SK-N-SH treated with all-trans-retinoic acid at 6 μM for 48 hours (cell line): ENCODE results near the gene CTTNBP2.
A peak's percentile ranks its signal among the peaks of the same experiment; 100 is the strongest.
"Not testable (repeated sequence)": the region's sequence is repeated elsewhere in the genome, so short reads cannot be mapped to it uniquely, and the experiment has no call there.

Experiments
- ATAC-seq: fragments of 200-7000 bp; cut with Tn5 transposase; 3 replicates; pipeline ENCODE4 v1.9.1; 2020; ENCODE audit warnings: mild to moderate bottlenecking, moderate library complexity
- BACH2 ChIP-seq: fragments of 250-450 bp; sonication (Bioruptor Pico); IDR thresholded peaks from 2 replicates; pipeline ENCODE4 v1.9.0; 2021; ENCODE audit warnings: mild to moderate bottlenecking, borderline replicate concordance
- ESRRG ChIP-seq: fragments of 250-450 bp; sonication (Bioruptor Pico); IDR thresholded peaks from 2 replicates; pipeline ENCODE4 v1.6.1; 2021; ENCODE audit warnings: mild to moderate bottlenecking
- GLIS3 ChIP-seq: fragments of 250-450 bp; sonication (Bioruptor Pico); IDR thresholded peaks from 2 replicates; pipeline ENCODE4 v1.5.0; 2020; ENCODE audit warnings: mild to moderate bottlenecking, moderate library complexity
- ISL1 ChIP-seq: fragments of 250-450 bp; sonication (Bioruptor Pico); IDR thresholded peaks from 2 replicates; pipeline ENCODE4 v2.1.2; 2022; ENCODE audit warnings: mild to moderate bottlenecking, moderate library complexity
- OSR1 ChIP-seq: fragments of 250-450 bp; sonication (Bioruptor Pico); IDR thresholded peaks from 2 replicates; pipeline ENCODE4 v1.8.0; 2022; ENCODE audit warnings: moderate library complexity, mild to moderate bottlenecking, inconsistent platforms
- PATZ1 ChIP-seq: fragments of 250-450 bp; sonication (Bioruptor Pico); IDR thresholded peaks from 2 replicates; pipeline ENCODE4 v1.8.0; 2020; ENCODE audit warnings: mild to moderate bottlenecking, moderate library complexity, borderline replicate concordance
- POU6F1 ChIP-seq: fragments of 250-450 bp; sonication (Bioruptor Pico); IDR thresholded peaks from 2 replicates; pipeline ENCODE4 v1.8.0; 2021; ENCODE audit warnings: low read depth, mild to moderate bottlenecking, moderate library complexity, borderline replicate concordance
- RARB ChIP-seq: fragments of 250-450 bp; sonication (Bioruptor Pico); IDR thresholded peaks from 2 replicates; pipeline ENCODE4 v1.8.0; 2021; ENCODE audit warnings: mild to moderate bottlenecking, moderate library complexity
- SNAI2 ChIP-seq: fragments of 250-450 bp; sonication (Bioruptor Pico); IDR thresholded peaks from 2 replicates; pipeline ENCODE4 v1.5.0; 2020; ENCODE audit warnings: mild to moderate bottlenecking, moderate library complexity
- TCF4 ChIP-seq: fragments of 250-450 bp; sonication (Bioruptor Pico); IDR thresholded peaks from 2 replicates; pipeline ENCODE4 v1.8.0; 2021; ENCODE audit warnings: mild to moderate bottlenecking, moderate library complexity, borderline replicate concordance
- TOX ChIP-seq: fragments of 250-450 bp; sonication (Bioruptor Pico); IDR thresholded peaks from 2 replicates; pipeline ENCODE4 v1.8.0; 2021; ENCODE audit warnings: mild to moderate bottlenecking, moderate library complexity, borderline replicate concordance
- TSHZ2 ChIP-seq: fragments of 250-450 bp; sonication (Bioruptor Pico); IDR thresholded peaks from 2 replicates; pipeline ENCODE4 v1.5.0; 2020; ENCODE audit warnings: mild to moderate bottlenecking, moderate library complexity
- ZC3H10 ChIP-seq: fragments of 250-450 bp; sonication (Bioruptor Pico); IDR thresholded peaks from 2 replicates; pipeline ENCODE4 v1.5.1; 2021; ENCODE audit warnings: mild to moderate bottlenecking, moderate library complexity
- ZFP3 ChIP-seq: fragments of 250-450 bp; sonication (Bioruptor Pico); IDR thresholded peaks from 2 replicates; pipeline ENCODE4 v1.5.0; 2020; ENCODE audit warnings: mild to moderate bottlenecking, moderate library complexity
- ZNF70 ChIP-seq: fragments of 450-650 bp; formaldehyde crosslinking; IDR thresholded peaks from 2 replicates; pipeline ENCODE4 v1.5.0; 2020; ENCODE audit warnings: mild to moderate bottlenecking, moderate library complexity
- ZNF8 ChIP-seq: fragments of 450-650 bp; formaldehyde crosslinking; IDR thresholded peaks from 2 replicates; pipeline ENCODE4 v1.5.0; 2020; ENCODE audit warnings: mild to moderate bottlenecking, moderate library complexity

CTTNBP2 gene

GRCh38 chr7:117717357-117717756 lies 155.9 kb downstream of the CTTNBP2 start:
- ATAC-seq, result no peak
- TF ChIP-seq BACH2 (CRISPR knock-in tag) (no peak), ISL1 (CRISPR knock-in tag) (no peak), RARB (no peak), GLIS3 (no peak), ZNF70 (CRISPR knock-in tag) (no peak)

- no peak for TF ChIP-seq ESRRG (CRISPR knock-in tag)
- TF ChIP-seq OSR1 (CRISPR knock-in tag), result no peak
- no peak for TF ChIP-seq RARB
- TF ChIP-seq TSHZ2 (CRISPR knock-in tag), result no peak
- TF ChIP-seq TCF4 (CRISPR knock-in tag), result no peak
- no peak for TF ChIP-seq SNAI2 (CRISPR knock-in tag)
- TF ChIP-seq POU6F1 (CRISPR knock-in tag), result no peak
- TF ChIP-seq, all 23 proteins: peak for 0
- no peak for ATAC-seq
Observed at GRCh38 chr7:117716707-117717299, 156.4 kb downstream of the CTTNBP2 start.

- ATAC-seq, result peak; percentile 94
- TF ChIP-seq TSHZ2 (CRISPR knock-in tag) (no peak), PATZ1 (no peak), RARB (no peak), BACH2 (CRISPR knock-in tag) (no peak), POU6F1 (CRISPR knock-in tag) (no peak), GLIS3 (no peak), ZC3H10 (CRISPR knock-in tag) (no peak), OSR1 (CRISPR knock-in tag) (no peak), ZNF8 (CRISPR knock-in tag) (no peak), SNAI2 (CRISPR knock-in tag) (no peak), ZFP3 (CRISPR knock-in tag) (no peak), TCF4 (CRISPR knock-in tag) (no peak), ESRRG (CRISPR knock-in tag) (no peak)
Observed at GRCh38 chr7:117715784-117716445, 157.3 kb downstream of the CTTNBP2 start.

- ATAC-seq, result no peak
- TF ChIP-seq TOX (CRISPR knock-in tag), result no peak
Observed at GRCh38 chr7:117711556-117711955, 161.7 kb downstream of the CTTNBP2 start.

- not testable (repeated sequence) for ATAC-seq
Observed at GRCh38 chr7:117708173-117708572, 165.1 kb downstream of the CTTNBP2 start.
